Activated CD4-positive, alpha-beta T cell treated with anti-CD3 and anti-CD28 coated beads, Interleukin-2, amount 10 ng/mL, durations not matched to agents 7 days and 5 days (primary cell): ENCODE measurements around the gene CFAP100. TPM values are rescaled to one million over a fixed set of nuclear protein-coding genes. Genes with fewer than 3 reads are reported as not detected.

Source experiments
- CTCF ChIA-PET: fragments of 350-600 bp; sonication (Branson Sonifier 250); formaldehyde crosslinking; loops from one replicate; lab custom pipeline; 2021; ENCODE audit warnings: antibody characterized with exemption; lab: Charles Lee
- POLR2A ChIA-PET: fragments of 350-600 bp; sonication (Branson Sonifier 250); formaldehyde crosslinking; loops from one replicate; lab custom pipeline; 2021; ENCODE audit warnings: antibody characterized with exemption; lab: Charles Lee
- DNase-seq: peaks from one replicate; pipeline ENCODE4 v3.0.0-alpha.2; 2020
- H3K27ac Mint-ChIP-seq: one replicate; pipeline ENCODE4 v1.8.0; 2021; ENCODE audit warnings: mild to moderate bottlenecking, moderate library complexity, mixed read lengths
- H3K27me3 Mint-ChIP-seq: one replicate; pipeline ENCODE4 v1.8.0; 2021; ENCODE audit warnings: mixed read lengths
- H3K36me3 Mint-ChIP-seq: one replicate; pipeline ENCODE4 v1.8.0; 2021; ENCODE audit warnings: low read depth, mixed read lengths
- H3K4me1 Mint-ChIP-seq: one replicate; pipeline ENCODE4 v1.8.0; 2021; ENCODE audit warnings: mixed read lengths
- H3K4me3 Mint-ChIP-seq: one replicate; pipeline ENCODE4 v1.8.0; 2021; ENCODE audit warnings: mild to moderate bottlenecking, moderate library complexity, mixed read lengths
- H3K9me3 Mint-ChIP-seq: one replicate; pipeline ENCODE4 v1.8.0; 2021; ENCODE audit warnings: mixed read lengths
- total RNA-seq, 2 experiments: library from RNA; stranded (reverse); gene quantifications; one replicate each; pipeline ENCODE4 v1.2.3, GENCODE V29; 2021

The CFAP100 gene
- not detected for total RNA-seq

DNA sequence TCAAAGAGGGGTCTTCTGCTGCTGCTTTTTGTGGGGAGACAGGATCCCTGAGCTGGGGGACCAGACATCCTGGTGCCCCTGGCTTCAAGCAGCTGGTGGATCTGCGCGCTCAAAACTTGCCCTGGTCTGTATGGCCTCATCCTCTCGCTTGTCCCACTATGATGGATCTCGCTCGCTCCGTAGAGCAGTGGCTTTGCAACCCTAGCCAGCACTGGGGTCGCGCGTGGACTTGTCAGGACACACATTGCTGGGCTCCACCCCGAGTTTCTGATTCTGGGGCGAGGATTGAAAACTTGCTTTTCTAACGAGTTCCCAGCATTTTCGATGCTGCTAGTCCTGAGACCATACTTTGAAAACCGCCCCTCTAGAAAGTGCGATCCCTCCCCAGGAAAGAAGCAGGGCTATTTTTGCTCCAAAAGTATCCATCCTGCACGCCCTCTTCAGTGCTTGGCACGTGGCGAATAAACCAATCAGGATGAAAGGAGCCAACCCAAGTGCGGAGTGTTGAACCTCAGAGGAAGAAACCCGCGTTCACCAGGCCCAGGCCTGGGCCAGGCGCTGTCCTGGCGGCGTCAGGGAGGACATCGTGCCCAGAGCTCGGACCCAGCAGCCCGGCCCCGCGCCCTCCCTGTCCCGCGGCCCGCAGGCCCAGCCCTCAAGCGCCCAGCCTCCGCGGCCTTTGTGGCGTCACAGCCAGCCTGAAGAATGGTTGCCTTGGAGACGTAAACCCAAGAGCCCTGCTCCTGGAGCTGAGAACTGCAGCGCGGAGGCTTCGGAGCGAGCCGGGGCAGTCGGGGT, at the start of gene CFAP100:
TSS of gene CFAP100 (plus strand) at position 731 of the 798 bp plus-strand sequence. CDS start 1,092 bp downstream, outside the sequence.
- Mint-ChIP-seq H3K4me1 (peaks cover 9% of the 10 kb centered on the region), H3K9me3 (no peaks in the 10 kb centered on the region), H3K4me3 (no peak within 1 kb of the TSS), H3K27ac (no peak within 1 kb of the TSS), H3K27me3 (peaks cover 36% of the 10 kb centered on the region), H3K36me3 (no peaks in the 10 kb centered on the region)
- no peak for DNase-seq
- ChIA-PET POLR2A (interaction anchor here (0.6 kb wide), 1 partner anchor 16 kb away, joined by 4 read pairs; no protein-coding TSS in a partner anchor), CTCF (no interaction called here)

DNA sequence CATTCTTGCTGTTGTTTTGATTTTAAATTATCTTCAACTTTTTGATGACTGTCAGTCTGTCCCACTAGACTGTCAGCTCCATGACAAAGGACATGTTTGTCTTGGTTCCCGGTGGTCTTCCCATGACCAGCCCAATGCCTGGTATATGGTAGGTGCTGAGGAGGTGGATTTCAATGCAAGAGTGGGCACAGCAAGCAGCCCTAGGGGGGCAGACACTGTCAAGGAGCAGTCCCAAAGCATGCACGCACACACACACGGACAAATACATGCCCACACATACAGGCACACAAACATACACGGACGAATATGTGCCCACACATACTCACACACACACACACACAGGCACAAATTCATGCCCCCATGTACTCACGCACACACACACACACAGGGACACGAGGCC, 49.5 kb upstream of the CFAP100 start:
- ChIA-PET CTCF (no interaction called here), POLR2A (no interaction called here)
- Mint-ChIP-seq H3K4me3 (no peak overlapping the region), H3K4me1 (no peaks in the 10 kb centered on the region), H3K27ac (no peak overlapping the region), H3K9me3 (no peaks in the 10 kb centered on the region), H3K36me3 (no peaks in the 10 kb centered on the region), H3K27me3 (no peaks in the 10 kb centered on the region)
- DNase-seq = no peak

DNA sequence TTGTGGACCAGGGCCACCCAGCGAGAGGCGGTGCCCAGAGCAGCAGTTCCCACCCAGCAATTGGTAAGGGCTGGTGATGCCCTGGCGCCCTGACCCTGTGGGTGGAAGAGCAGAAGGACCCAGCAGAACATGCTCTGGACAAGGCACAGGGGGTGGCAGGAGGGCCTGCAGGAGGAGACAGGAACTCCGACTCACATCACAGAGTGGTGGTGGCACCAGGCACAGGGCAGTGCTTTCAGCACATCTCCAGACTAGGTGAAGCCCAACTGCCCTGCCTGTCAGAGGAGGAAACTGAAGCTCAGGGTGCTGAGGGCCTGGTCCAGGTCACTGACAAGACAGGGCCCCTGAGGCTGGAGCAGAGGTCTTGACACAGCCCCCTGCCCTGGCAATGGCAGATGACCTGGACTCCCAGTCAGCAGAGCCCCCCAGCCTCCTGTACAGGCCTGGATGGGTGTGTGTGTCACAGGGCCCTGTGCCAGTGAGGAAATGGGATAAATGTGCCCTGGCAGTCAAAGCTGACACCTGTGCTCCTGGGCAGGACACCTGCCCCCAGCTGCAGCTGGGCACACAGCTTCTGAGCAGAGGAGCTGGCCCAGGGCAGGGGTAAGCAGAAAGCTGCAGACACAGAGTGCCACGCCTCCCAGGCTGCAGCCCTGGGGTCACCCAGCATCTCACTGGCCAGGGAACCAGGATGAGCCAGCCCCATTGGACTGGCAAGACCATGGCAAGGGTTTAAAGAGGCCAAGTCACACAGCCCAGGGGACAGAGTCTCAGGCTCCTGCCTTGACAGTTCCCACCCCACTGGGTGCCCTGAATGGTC, 48.9 kb upstream of the CFAP100 start:
- CTCF ChIA-PET = no interaction called here
- Mint-ChIP-seq H3K9me3 (no peaks in the 10 kb centered on the region), H3K27ac (no peak overlapping the region), H3K36me3 (no peaks in the 10 kb centered on the region), H3K27me3 (no peaks in the 10 kb centered on the region), H3K4me3 (no peak overlapping the region), H3K4me1 (no peaks in the 10 kb centered on the region)
- POLR2A ChIA-PET = no interaction called here
- no peak for DNase-seq

DNA sequence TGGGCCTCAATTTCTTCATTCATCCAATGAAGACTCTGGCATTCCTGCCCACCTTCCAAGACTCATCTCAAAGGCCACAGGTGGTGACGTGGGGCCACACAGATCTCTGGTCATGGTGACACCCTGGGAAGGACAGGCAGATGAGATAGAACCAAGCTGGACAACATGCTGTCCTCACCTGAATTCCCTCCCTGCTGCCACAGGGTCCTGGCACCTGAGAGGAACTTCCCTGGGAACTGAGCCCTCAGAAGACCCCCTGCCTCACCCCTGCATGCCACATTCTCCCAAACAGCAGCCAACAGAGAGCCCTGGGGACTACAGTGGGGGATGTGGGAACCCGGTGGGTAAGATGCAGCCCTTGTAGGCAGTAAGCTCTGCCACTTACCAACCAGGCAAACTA, 48.2 kb upstream of the CFAP100 start:
- no peak for DNase-seq
- POLR2A ChIA-PET = no interaction called here

DNA sequence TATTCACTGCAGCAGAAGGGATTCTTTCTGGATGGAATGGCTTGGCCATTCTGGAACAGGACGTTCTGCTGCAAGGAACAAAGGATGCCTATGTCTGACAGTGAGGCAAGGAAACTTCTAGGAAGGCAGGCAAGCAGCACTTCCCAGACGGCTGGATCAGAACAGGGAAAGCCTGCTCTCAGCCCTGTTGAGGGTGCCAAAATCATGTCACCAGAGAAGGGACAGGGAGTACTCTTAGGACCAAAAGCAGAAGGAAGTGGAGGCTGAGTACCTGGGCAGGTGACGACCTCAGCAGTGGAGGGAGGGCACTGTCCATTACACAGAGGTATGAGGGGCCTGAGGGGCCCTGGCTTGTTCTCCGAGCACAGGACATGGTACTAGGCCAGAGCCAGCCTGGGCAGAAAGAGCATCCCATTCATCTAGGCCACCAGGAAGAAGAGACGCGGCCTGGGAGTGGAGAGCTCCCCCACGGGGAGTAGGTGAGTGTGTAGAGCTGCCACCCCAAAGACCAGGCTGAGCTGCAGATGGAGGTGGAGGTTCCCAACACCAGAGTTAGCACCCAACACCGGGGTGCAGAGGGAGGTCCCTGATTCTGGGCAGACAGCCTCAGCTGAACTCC, 47.1 kb upstream of the CFAP100 start:
- Mint-ChIP-seq H3K27ac (no peak overlapping the region), H3K36me3 (no peaks in the 10 kb centered on the region), H3K4me3 (no peak overlapping the region), H3K4me1 (no peaks in the 10 kb centered on the region), H3K27me3 (no peaks in the 10 kb centered on the region), H3K9me3 (no peaks in the 10 kb centered on the region)
- POLR2A ChIA-PET = no interaction called here
- no peak for DNase-seq
- CTCF ChIA-PET = interaction anchor here (1.3 kb wide), 1 partner anchor 36 kb away, joined by 3 read pairs; no protein-coding TSS in a partner anchor

More for the DNA sequence above, 48.2 kb upstream of the CFAP100 start:
- no peaks in the 10 kb centered on the region for H3K4me1 Mint-ChIP-seq
- no peaks in the 10 kb centered on the region for H3K36me3 Mint-ChIP-seq
- no peak overlapping the region for H3K4me3 Mint-ChIP-seq
- H3K9me3 Mint-ChIP-seq = no peaks in the 10 kb centered on the region
- H3K27ac Mint-ChIP-seq = no peak overlapping the region
- no peaks in the 10 kb centered on the region for H3K27me3 Mint-ChIP-seq
- CTCF ChIA-PET = no interaction called here

DNA sequence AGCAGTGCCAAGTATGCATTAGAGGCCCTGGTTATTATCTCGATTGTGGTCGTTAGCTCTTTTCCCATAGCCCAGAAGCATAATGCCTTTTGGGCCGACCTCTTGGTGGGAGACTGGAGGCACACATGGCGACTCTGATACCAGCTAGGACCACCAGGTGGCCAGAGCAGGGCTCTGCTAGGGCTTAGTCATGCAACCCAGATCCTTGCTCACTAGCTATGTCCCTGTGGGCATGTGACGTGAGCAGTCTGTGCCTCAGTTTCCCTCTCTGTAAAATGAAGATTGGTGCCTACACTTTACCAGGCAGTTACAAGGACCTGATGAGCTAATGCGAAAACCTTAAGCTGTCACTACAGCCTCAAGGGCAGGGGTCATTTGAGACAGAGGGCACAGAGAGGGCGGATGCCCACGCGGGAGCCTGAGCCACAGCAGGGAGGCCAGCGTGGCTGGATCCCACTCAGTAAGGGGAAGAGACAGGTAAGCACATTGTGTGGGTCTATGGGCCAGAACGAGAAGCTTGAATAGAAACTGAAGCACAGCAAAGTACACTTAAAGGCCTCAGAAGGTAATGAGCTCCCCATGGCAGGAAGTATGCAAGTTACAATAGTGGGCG, 46.3 kb upstream of the CFAP100 start:
- POLR2A ChIA-PET = no interaction called here
- no peak for DNase-seq
- H3K27ac Mint-ChIP-seq = no peak overlapping the region
- no peaks in the 10 kb centered on the region for H3K4me1 Mint-ChIP-seq
- CTCF ChIA-PET = interaction anchor here (1.3 kb wide), 1 partner anchor 37 kb away, joined by 3 read pairs; no protein-coding TSS in a partner anchor
- no peaks in the 10 kb centered on the region for H3K36me3 Mint-ChIP-seq
- H3K9me3 Mint-ChIP-seq = no peaks in the 10 kb centered on the region
- H3K27me3 Mint-ChIP-seq = no peaks in the 10 kb centered on the region
- no peak overlapping the region for H3K4me3 Mint-ChIP-seq

DNA sequence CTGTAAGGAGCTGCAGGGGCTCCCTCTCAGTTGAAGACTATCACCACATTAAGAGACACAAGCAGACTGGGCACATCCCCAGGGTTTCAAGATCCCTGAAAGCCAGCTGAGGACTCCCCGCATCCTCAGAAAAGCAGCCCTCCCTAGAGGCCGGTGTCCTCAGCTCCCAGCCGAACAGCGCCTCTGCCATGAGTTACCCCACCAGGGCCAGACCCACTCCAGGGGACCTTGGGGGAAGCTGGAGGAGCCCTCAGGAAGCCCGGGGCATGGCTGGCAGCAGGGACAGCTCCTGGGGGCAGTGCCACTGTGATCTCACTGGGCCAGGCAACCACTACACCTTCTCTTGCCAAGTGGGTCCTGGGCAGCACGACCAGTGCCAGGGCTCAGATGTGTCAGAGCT, 45.6 kb upstream of the CFAP100 start:
- peaks cover 2% of the 10 kb centered on the region for H3K27me3 Mint-ChIP-seq
- no peak overlapping the region for H3K27ac Mint-ChIP-seq
- H3K9me3 Mint-ChIP-seq = no peaks in the 10 kb centered on the region
- no peak for DNase-seq
- ChIA-PET CTCF (interaction anchor here (1.3 kb wide), 1 partner anchor 37 kb away, joined by 3 read pairs; no protein-coding TSS in a partner anchor), POLR2A (no interaction called here)
- no peaks in the 10 kb centered on the region for H3K36me3 Mint-ChIP-seq
- no peak overlapping the region for H3K4me3 Mint-ChIP-seq
- H3K4me1 Mint-ChIP-seq = no peaks in the 10 kb centered on the region

DNA sequence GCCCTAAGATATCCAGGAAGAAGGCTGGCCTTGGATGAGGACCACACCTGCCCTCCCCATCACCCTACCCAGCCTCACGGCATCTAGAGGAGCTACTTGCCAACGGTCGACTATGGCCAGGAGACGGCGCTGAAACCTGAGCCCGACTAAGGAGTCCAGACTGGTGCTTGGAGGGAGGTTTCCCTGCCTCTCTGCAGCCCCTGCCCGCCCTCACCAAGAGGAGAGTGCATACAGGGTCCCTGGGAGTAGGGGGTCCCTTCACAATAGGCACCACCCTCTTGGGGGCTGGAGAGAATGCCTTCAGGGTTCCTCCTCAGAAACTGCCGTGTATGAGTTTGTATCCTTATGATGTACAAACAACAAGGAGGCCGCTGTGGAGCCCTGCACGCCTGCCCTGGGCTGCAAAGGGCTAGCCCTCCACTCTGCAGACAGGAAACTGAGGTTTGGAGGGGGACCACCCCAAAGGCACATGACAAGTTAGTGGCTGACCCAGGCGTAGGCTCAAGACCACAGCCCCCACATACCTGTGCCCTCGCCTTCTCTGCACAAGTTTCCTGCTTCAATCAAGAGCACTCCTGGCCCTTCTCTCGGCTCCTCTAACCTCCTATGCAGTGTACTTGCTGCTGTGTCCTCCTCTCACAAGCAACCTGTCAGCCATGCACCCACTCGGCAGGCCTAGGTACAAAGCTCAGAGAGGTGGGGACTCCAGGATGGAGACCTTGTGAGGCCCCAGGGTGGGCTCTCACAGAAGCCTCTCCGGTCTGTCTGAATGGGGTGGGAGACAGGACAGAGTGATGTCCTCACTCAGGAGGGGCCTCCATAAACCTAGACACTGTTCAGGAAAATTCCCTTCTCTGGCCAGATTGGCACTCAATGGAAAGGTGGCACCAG, 44.9 kb upstream of the CFAP100 start:
- H3K4me3 Mint-ChIP-seq = no peak overlapping the region
- no peaks in the 10 kb centered on the region for H3K4me1 Mint-ChIP-seq
- no peaks in the 10 kb centered on the region for H3K36me3 Mint-ChIP-seq
- no peak for DNase-seq
- CTCF ChIA-PET = interaction anchor here (1.2 kb wide), 1 partner anchor 21 kb away, joined by 3 read pairs; no protein-coding TSS in a partner anchor
- H3K27me3 Mint-ChIP-seq = peaks cover 3% of the 10 kb centered on the region
- no peak overlapping the region for H3K27ac Mint-ChIP-seq
- POLR2A ChIA-PET = no interaction called here
- H3K9me3 Mint-ChIP-seq = no peaks in the 10 kb centered on the region

DNA sequence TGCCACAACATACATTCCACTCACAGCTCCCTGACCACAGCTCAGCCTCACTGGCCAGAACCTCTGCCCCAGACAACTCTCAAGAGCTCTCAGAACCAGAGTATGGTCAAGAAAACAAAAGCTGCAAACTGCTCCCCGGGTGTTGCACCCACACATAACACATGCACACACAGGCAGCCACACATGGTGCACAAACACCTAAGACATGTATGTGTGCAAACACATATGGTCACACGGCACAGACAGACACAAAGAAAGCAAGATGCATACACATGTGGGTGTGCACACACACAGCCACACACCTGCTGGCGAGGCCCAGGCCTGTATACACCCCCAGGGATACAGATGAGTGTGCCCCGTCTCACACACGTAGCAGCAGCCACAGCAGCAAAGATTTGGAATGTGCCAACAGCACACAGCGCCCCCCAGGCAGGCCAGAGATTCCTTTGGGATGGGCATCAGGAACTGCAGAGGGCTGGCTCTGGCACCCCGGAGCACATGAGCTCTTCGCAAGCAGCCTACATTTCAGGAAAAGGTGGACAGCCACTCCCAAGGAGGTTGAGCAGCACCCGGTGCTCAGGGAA, 44.1 kb upstream of the CFAP100 start:
- Mint-ChIP-seq H3K9me3 (no peaks in the 10 kb centered on the region), H3K36me3 (no peaks in the 10 kb centered on the region), H3K27ac (no peak overlapping the region), H3K4me3 (no peak overlapping the region), H3K4me1 (no peaks in the 10 kb centered on the region), H3K27me3 (peaks cover 9% of the 10 kb centered on the region)
- POLR2A ChIA-PET = no interaction called here
- CTCF ChIA-PET = interaction anchor here (1.2 kb wide), 1 partner anchor 21 kb away, joined by 3 read pairs; no protein-coding TSS in a partner anchor
- DNase-seq = no peak

DNA sequence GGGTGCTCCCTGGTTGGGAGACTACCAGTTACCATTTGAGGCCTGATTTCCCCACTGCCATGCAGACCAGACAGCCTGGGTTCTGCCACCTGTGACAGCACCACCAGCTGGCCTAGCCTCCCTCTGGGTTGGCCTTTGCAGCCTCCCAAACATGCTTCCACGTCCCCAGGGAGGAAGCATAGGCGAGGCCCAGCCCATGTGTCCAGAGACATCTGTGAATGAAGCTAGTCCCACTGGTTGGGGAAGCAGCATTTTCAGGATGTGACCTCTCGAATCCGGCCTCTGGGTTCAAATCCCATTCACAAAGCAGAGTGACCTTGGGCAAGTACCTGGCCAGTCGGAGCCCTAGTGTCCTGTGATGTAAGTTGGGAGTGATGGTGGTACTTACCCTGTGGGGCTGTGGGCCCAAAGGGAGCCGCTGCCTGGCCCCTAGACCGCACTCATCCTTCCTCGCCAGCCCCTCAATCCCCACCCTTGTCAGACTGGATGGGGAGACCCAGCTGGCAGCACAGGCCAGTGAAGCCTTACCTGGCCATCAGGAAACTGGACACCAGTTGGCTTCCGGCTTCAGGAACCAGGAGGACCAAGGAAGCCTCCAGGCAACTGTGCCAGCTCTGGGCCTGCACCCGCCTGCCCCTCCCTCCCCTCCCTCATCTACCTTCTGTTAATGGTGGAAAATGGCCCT, 43.5 kb upstream of the CFAP100 start:
- H3K9me3 Mint-ChIP-seq = no peaks in the 10 kb centered on the region
- H3K27ac Mint-ChIP-seq = no peak overlapping the region
- ChIA-PET POLR2A (no interaction called here), CTCF (no interaction called here)
- H3K4me3 Mint-ChIP-seq = no peak overlapping the region
- peaks cover 14% of the 10 kb centered on the region for H3K27me3 Mint-ChIP-seq
- no peak for DNase-seq
- peaks cover 2% of the 10 kb centered on the region for H3K4me1 Mint-ChIP-seq
- H3K36me3 Mint-ChIP-seq = no peaks in the 10 kb centered on the region

DNA sequence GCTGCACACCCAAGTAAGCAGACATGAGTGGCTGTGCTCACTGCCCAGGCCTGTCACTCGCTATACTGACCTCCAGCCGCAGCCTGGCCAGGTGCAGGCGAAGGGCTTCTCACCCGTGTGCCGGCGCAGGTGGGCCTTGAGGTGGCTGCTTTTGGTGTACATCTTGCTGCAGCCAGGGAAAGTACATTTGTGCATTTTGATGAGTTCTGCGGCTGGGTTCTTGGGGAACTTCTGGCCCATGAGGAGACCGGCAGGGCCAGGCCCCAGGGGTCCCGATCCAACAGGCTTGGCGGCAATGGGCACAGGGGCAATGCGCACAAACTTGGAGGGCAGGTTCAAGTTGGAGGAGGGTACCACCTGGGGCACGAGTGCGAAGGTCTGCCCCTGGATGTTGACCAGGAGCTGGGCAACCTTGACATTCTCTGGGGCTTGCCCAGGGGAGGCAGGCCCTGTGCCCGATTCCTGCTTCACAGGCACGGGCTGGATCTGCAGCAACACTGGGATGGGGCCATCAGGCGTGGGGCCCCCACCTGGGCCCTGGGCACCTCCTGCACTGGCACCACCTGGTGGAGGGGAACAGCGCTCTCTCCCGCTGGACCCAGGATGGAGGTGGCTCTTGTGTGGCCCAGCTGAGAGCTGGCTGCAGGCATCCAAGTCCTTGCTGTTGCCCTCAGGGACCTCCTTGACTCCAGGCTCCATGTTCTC, 42.8 kb upstream of the CFAP100 start:
- no peaks in the 10 kb centered on the region for H3K9me3 Mint-ChIP-seq
- H3K27ac Mint-ChIP-seq = no peak overlapping the region
- POLR2A ChIA-PET = no interaction called here
- peaks cover 4% of the 10 kb centered on the region for H3K4me1 Mint-ChIP-seq
- CTCF ChIA-PET = no interaction called here
- DNase-seq = no peak
- H3K36me3 Mint-ChIP-seq = no peaks in the 10 kb centered on the region
- peaks cover 17% of the 10 kb centered on the region for H3K27me3 Mint-ChIP-seq
- H3K4me3 Mint-ChIP-seq = no peak overlapping the region
